ENCODE measurements around the gene CWF19L2.
"Not testable (repeated sequence)": the region's sequence is repeated elsewhere in the genome, so short reads cannot be mapped to it uniquely, and the experiment has no call there.

- TF ChIP-seq CTCF (IDR thresholded peaks at IDR 0.05; ENCODE audit: insufficient read depth, low read depth, low read length); EZH2 (IDR thresholded peaks at IDR 0.05; ENCODE audit: insufficient read depth, low read length): not testable (repeated sequence)
Observed at GRCh38 chr11:107390701-107391100, 66.9 kb downstream of the CWF19L2 start.

Data from astrocyte (in vitro differentiated cells and primary cell).